Activated effector memory CD4-positive, alpha-beta T cell treated with anti-CD3 and anti-CD28 coated beads, Interleukin-2, amount 50 U/mL, for 16 hours (primary cell): ENCODE results near the gene FAM9C.
A peak's percentile ranks its signal among the peaks of the same experiment; 100 is the strongest.
"Not testable (repeated sequence)": the region's sequence is repeated elsewhere in the genome, so short reads cannot be mapped to it uniquely, and the experiment has no call there.

Experiments used
- DNase-seq: peaks from one replicate; pipeline ENCODE4 v3.0.0-alpha.2; 2020

The FAM9C gene

GRCh38 chrX:13029887-13030771, 14.3 kb downstream of the FAM9C start:
- DNase-seq = no peak

- no peak for DNase-seq
Observed at GRCh38 chrX:13029637-13029886, 14.9 kb downstream of the FAM9C start.

- DNase-seq = peak; percentile 63
Observed at GRCh38 chrX:13028871-13029636, 15.4 kb downstream of the FAM9C start.

- no peak for DNase-seq
Observed at GRCh38 chrX:13026877-13027652, 17.4 kb downstream of the FAM9C start.

- DNase-seq = no peak
Observed at GRCh38 chrX:13024986-13025385, 19.4 kb downstream of the FAM9C start.

- no peak for DNase-seq
Observed at GRCh38 chrX:13023979-13024378, 20.4 kb downstream of the FAM9C start.

- no peak for DNase-seq
Observed at GRCh38 chrX:13023567-13023966, 20.9 kb downstream of the FAM9C start.

GRCh38 chrX:13022926-13023325, 21.5 kb downstream of the FAM9C start:
- no peak for DNase-seq

- not testable (repeated sequence) for DNase-seq
Observed at GRCh38 chrX:13016731-13017130, 27.7 kb downstream of the FAM9C start.

GRCh38 chrX:13015536-13016236, 28.7 kb downstream of the FAM9C start:
- DNase-seq = no peak

- no peak for DNase-seq
Observed at GRCh38 chrX:13014111-13015096, 30.0 kb downstream of the FAM9C start.

- DNase-seq = no peak
Observed at GRCh38 chrX:13013363-13014110, 30.9 kb downstream of the FAM9C start.

GRCh38 chrX:13010546-13010945, 33.9 kb downstream of the FAM9C start:
- no peak for DNase-seq

GRCh38 chrX:13009844-13010243, 34.6 kb downstream of the FAM9C start:
- DNase-seq = no peak

- no peak for DNase-seq
Observed at GRCh38 chrX:13009273-13009672, 35.1 kb downstream of the FAM9C start.

- no peak for DNase-seq
Observed at GRCh38 chrX:13008851-13009250, 35.6 kb downstream of the FAM9C start.

- DNase-seq = no peak
Observed at GRCh38 chrX:13008189-13008533, 36.3 kb downstream of the FAM9C start.

- no peak for DNase-seq
Observed at GRCh38 chrX:13007519-13008188, 36.8 kb downstream of the FAM9C start.

GRCh38 chrX:13005661-13006473, 38.6 kb downstream of the FAM9C start:
- no peak for DNase-seq
